SK-N-SH treated with all-trans-retinoic acid at 6 μM for 48 hours (cell line): ENCODE results near the gene CLCA1.

Source experiments
- ATAC-seq: fragments of 200-7000 bp; cut with Tn5 transposase; 3 replicates; pipeline ENCODE4 v1.9.1; 2020; ENCODE audit warnings: mild to moderate bottlenecking, moderate library complexity
- ARNTL ChIP-seq: fragments of 450-650 bp; formaldehyde crosslinking; IDR thresholded peaks from 2 replicates; pipeline ENCODE4 v1.5.0; 2020; ENCODE audit warnings: low read depth, mild to moderate bottlenecking, moderate library complexity, borderline replicate concordance
- BACH2 ChIP-seq: fragments of 250-450 bp; sonication (Bioruptor Pico); IDR thresholded peaks from 2 replicates; pipeline ENCODE4 v1.9.0; 2021; ENCODE audit warnings: mild to moderate bottlenecking, borderline replicate concordance
- CREB5 ChIP-seq: fragments of 250-450 bp; sonication (Bioruptor Pico); IDR thresholded peaks from 2 replicates; pipeline ENCODE4 v1.5.1; 2020; ENCODE audit warnings: low read depth, mild to moderate bottlenecking, moderate library complexity
- CSDC2 ChIP-seq: fragments of 250-450 bp; sonication (Bioruptor Pico); IDR thresholded peaks from 2 replicates; pipeline ENCODE4 v1.5.0; 2020; ENCODE audit warnings: mild to moderate bottlenecking, moderate library complexity
- ESRRG ChIP-seq: fragments of 250-450 bp; sonication (Bioruptor Pico); IDR thresholded peaks from 2 replicates; pipeline ENCODE4 v1.6.1; 2021; ENCODE audit warnings: mild to moderate bottlenecking
- GLIS3 ChIP-seq: fragments of 250-450 bp; sonication (Bioruptor Pico); IDR thresholded peaks from 2 replicates; pipeline ENCODE4 v1.5.0; 2020; ENCODE audit warnings: mild to moderate bottlenecking, moderate library complexity
- ISL1 ChIP-seq: fragments of 250-450 bp; sonication (Bioruptor Pico); IDR thresholded peaks from 2 replicates; pipeline ENCODE4 v2.1.2; 2022; ENCODE audit warnings: mild to moderate bottlenecking, moderate library complexity
- OSR1 ChIP-seq: fragments of 250-450 bp; sonication (Bioruptor Pico); IDR thresholded peaks from 2 replicates; pipeline ENCODE4 v1.8.0; 2022; ENCODE audit warnings: moderate library complexity, mild to moderate bottlenecking, inconsistent platforms
- PATZ1 ChIP-seq: fragments of 250-450 bp; sonication (Bioruptor Pico); IDR thresholded peaks from 2 replicates; pipeline ENCODE4 v1.8.0; 2020; ENCODE audit warnings: mild to moderate bottlenecking, moderate library complexity, borderline replicate concordance
- POU6F1 ChIP-seq: fragments of 250-450 bp; sonication (Bioruptor Pico); IDR thresholded peaks from 2 replicates; pipeline ENCODE4 v1.8.0; 2021; ENCODE audit warnings: low read depth, mild to moderate bottlenecking, moderate library complexity, borderline replicate concordance
- PPARA ChIP-seq: fragments of 250-450 bp; sonication (Bioruptor Pico); IDR thresholded peaks from 2 replicates; pipeline ENCODE4 v1.5.0; 2020; ENCODE audit warnings: mild to moderate bottlenecking, borderline replicate concordance
- RARB ChIP-seq: fragments of 250-450 bp; sonication (Bioruptor Pico); IDR thresholded peaks from 2 replicates; pipeline ENCODE4 v1.8.0; 2021; ENCODE audit warnings: mild to moderate bottlenecking, moderate library complexity
- SNAI2 ChIP-seq: fragments of 250-450 bp; sonication (Bioruptor Pico); IDR thresholded peaks from 2 replicates; pipeline ENCODE4 v1.5.0; 2020; ENCODE audit warnings: mild to moderate bottlenecking, moderate library complexity
- TCF4 ChIP-seq: fragments of 250-450 bp; sonication (Bioruptor Pico); IDR thresholded peaks from 2 replicates; pipeline ENCODE4 v1.8.0; 2021; ENCODE audit warnings: mild to moderate bottlenecking, moderate library complexity, borderline replicate concordance
- TOX ChIP-seq: fragments of 250-450 bp; sonication (Bioruptor Pico); IDR thresholded peaks from 2 replicates; pipeline ENCODE4 v1.8.0; 2021; ENCODE audit warnings: mild to moderate bottlenecking, moderate library complexity, borderline replicate concordance
- TSHZ2 ChIP-seq: fragments of 250-450 bp; sonication (Bioruptor Pico); IDR thresholded peaks from 2 replicates; pipeline ENCODE4 v1.5.0; 2020; ENCODE audit warnings: mild to moderate bottlenecking, moderate library complexity
- ZC3H10 ChIP-seq: fragments of 250-450 bp; sonication (Bioruptor Pico); IDR thresholded peaks from 2 replicates; pipeline ENCODE4 v1.5.1; 2021; ENCODE audit warnings: mild to moderate bottlenecking, moderate library complexity
- ZFP3 ChIP-seq: fragments of 250-450 bp; sonication (Bioruptor Pico); IDR thresholded peaks from 2 replicates; pipeline ENCODE4 v1.5.0; 2020; ENCODE audit warnings: mild to moderate bottlenecking, moderate library complexity
- ZNF70 ChIP-seq: fragments of 450-650 bp; formaldehyde crosslinking; IDR thresholded peaks from 2 replicates; pipeline ENCODE4 v1.5.0; 2020; ENCODE audit warnings: mild to moderate bottlenecking, moderate library complexity
- ZNF8 ChIP-seq: fragments of 450-650 bp; formaldehyde crosslinking; IDR thresholded peaks from 2 replicates; pipeline ENCODE4 v1.5.0; 2020; ENCODE audit warnings: mild to moderate bottlenecking, moderate library complexity

Gene CLCA1

GRCh38 chr1:86441581-86441980 lies 27.1 kb upstream of the CLCA1 start:
- ATAC-seq, result no peak
- TF ChIP-seq ESRRG (CRISPR knock-in tag) (no peak), ZNF8 (CRISPR knock-in tag) (no peak), ARNTL (no peak), RARB (CRISPR knock-in tag) (no peak), ISL1 (CRISPR knock-in tag) (no peak), GLIS3 (CRISPR knock-in tag) (no peak)

GRCh38 chr1:86441997-86442396 lies 26.7 kb upstream of the CLCA1 start:
- ATAC-seq, result no peak

GRCh38 chr1:86445919-86446318 lies 22.8 kb upstream of the CLCA1 start:
- TF ChIP-seq BACH2 (CRISPR knock-in tag), result no peak
- no peak for TF ChIP-seq GLIS3 (CRISPR knock-in tag)
- TF ChIP-seq TSHZ2 (CRISPR knock-in tag), result no peak
- TF ChIP-seq TOX (CRISPR knock-in tag), result no peak
- TF ChIP-seq RARB (CRISPR knock-in tag), result no peak
- TF ChIP-seq ZFP3 (CRISPR knock-in tag), result no peak
- no peak for TF ChIP-seq ZNF70 (CRISPR knock-in tag)
- TF ChIP-seq ISL1 (CRISPR knock-in tag), result no peak
- TF ChIP-seq CSDC2 (CRISPR knock-in tag), result no peak
- no peak for TF ChIP-seq ARNTL
- TF ChIP-seq OSR1 (CRISPR knock-in tag), result no peak
- TF ChIP-seq TCF4 (CRISPR knock-in tag), result no peak
- ATAC-seq, result no peak

More at GRCh38 chr1:86441997-86442396, 26.7 kb upstream of the CLCA1 start:
- TF ChIP-seq OSR1 (CRISPR knock-in tag) (no peak), PPARA (CRISPR knock-in tag) (no peak), CSDC2 (CRISPR knock-in tag) (no peak), TCF4 (CRISPR knock-in tag) (no peak), SNAI2 (no peak), ZC3H10 (CRISPR knock-in tag) (no peak), TOX (CRISPR knock-in tag) (no peak), ZFP3 (CRISPR knock-in tag) (no peak), ZNF70 (CRISPR knock-in tag) (no peak), ISL1 (CRISPR knock-in tag) (no peak)

GRCh38 chr1:86447198-86447790 lies 21.4 kb upstream of the CLCA1 start:
- ATAC-seq, result no peak

GRCh38 chr1:86448670-86449069 lies 20.1 kb upstream of the CLCA1 start:
- no peak for ATAC-seq
- no peak for TF ChIP-seq SNAI2
- TF ChIP-seq GLIS3 (CRISPR knock-in tag), result no peak
- TF ChIP-seq POU6F1 (CRISPR knock-in tag), result no peak
- no peak for TF ChIP-seq ZNF70 (CRISPR knock-in tag)
- TF ChIP-seq TCF4 (CRISPR knock-in tag), result no peak
- TF ChIP-seq TSHZ2 (CRISPR knock-in tag), result no peak
- TF ChIP-seq PATZ1, result no peak
- no peak for TF ChIP-seq RARB (CRISPR knock-in tag)
- TF ChIP-seq OSR1 (CRISPR knock-in tag), result no peak
- TF ChIP-seq ARNTL, result no peak

More at GRCh38 chr1:86447198-86447790, 21.4 kb upstream of the CLCA1 start:
- no peak for TF ChIP-seq CREB5 (CRISPR knock-in tag)
- no peak for TF ChIP-seq ISL1 (CRISPR knock-in tag)
- no peak for TF ChIP-seq CSDC2 (CRISPR knock-in tag)
- no peak for TF ChIP-seq GLIS3 (CRISPR knock-in tag)
- TF ChIP-seq ARNTL, result no peak
